A673 (cell line): ENCODE results near the gene PCARE. TPM values are rescaled to one million over a fixed set of nuclear protein-coding genes. Genes with fewer than 3 reads are reported as not detected.

Experiments used
- BruUV-seq: library from RNA; stranded (reverse); fragments of 400-500 nt; replicated peaks from 2 replicates; lab custom pipeline; 2021; lab: Mats Ljungman, UMichigan
- CTCF ChIA-PET: fragments of 300-600 bp; sonication (Branson Sonifier 250); formaldehyde crosslinking; loops from one replicate; lab custom pipeline; 2022; ENCODE audit warnings: antibody characterized with exemption; lab: Charles Lee
- POLR2A ChIA-PET: fragments of 300-600 bp; sonication (Branson Sonifier 250); formaldehyde crosslinking; loops from one replicate; lab custom pipeline; 2022; ENCODE audit warnings: antibody characterized with exemption; ENCODE audit not compliant: low non-redundant PET; lab: Charles Lee
- DNase-seq: peaks from one replicate; pipeline ENCODE4 v3.0.0-alpha.2; 2015; ENCODE audit warnings: low spot score
- H3K27ac ChIP-seq: fragments of 200-600 bp; sonication (generic); 2 replicates; pipeline ENCODE4 v1.5.1; 2016; ENCODE audit warnings: mixed run types, low read depth, mild to moderate bottlenecking, mixed read lengths, antibody characterized with exemption, low read length; ENCODE audit not compliant: poor library complexity, severe bottlenecking
- H3K27me3 ChIP-seq: fragments of 200-600 bp; sonication (generic); replicated peaks from 2 replicates; pipeline ENCODE4 v1.6.1; 2017; ENCODE audit warnings: mixed run types, low read depth, mild to moderate bottlenecking, mixed read lengths, antibody characterized with exemption, low read length; ENCODE audit not compliant: insufficient read depth, poor library complexity
- H3K36me3 ChIP-seq: fragments of 200-600 bp; sonication (generic); 2 replicates; pipeline ENCODE4 v1.6.1; 2016; ENCODE audit warnings: mixed run types, mild to moderate bottlenecking, mixed read lengths, antibody characterized with exemption, low read length; ENCODE audit not compliant: insufficient read depth, poor library complexity, severe bottlenecking
- H3K4me1 ChIP-seq: fragments of 200-600 bp; sonication (generic); 2 replicates; pipeline ENCODE4 v1.6.1; 2017; ENCODE audit warnings: mixed run types, mild to moderate bottlenecking, mixed read lengths, antibody characterized with exemption, low read length; ENCODE audit not compliant: insufficient read depth, poor library complexity, severe bottlenecking
- H3K4me3 ChIP-seq: fragments of 200-600 bp; sonication (generic); 2 replicates; pipeline ENCODE4 v1.5.1; 2016; ENCODE audit warnings: low read depth, mixed run types, mild to moderate bottlenecking, mixed read lengths, low read length; ENCODE audit not compliant: poor library complexity, severe bottlenecking
- H3K9me3 ChIP-seq: fragments of 200-600 bp; sonication (generic); 2 replicates; pipeline ENCODE4 v1.6.1; 2016; ENCODE audit warnings: mixed run types, low read depth, mild to moderate bottlenecking, mixed read lengths, antibody characterized with exemption, low read length; ENCODE audit not compliant: poor library complexity, severe bottlenecking
- EZH2 ChIP-seq: fragments of 200-600 bp; sonication (generic); IDR thresholded peaks from 2 replicates; pipeline ENCODE4 v1.6.1; 2017; ENCODE audit warnings: borderline replicate concordance, low read depth, mild to moderate bottlenecking, mixed read lengths, antibody characterized with exemption, low read length; ENCODE audit not compliant: poor library complexity, severe bottlenecking
- intact Hi-C: fragments of 100-400 bp; cut with micrococcal nuclease; formaldehyde crosslinking; loops from one replicate; pipeline ENCODE4 v1.10.0; 2022; ENCODE audit not compliant: unreplicated experiment
- total RNA-seq: library from RNA; stranded (reverse); gene quantifications from 2 replicates; pipeline ENCODE4 v1.2.3, GENCODE V29; 2021
- TF ChIP-seq, protein P1 (sequence below): fragments of 300-800, 200-600 bp; sonication (generic); conservative IDR thresholded peaks from 2 replicates; pipeline ENCODE4 v1.5.1; 2017; ENCODE audit warnings: low read depth, mild to moderate bottlenecking, antibody characterized with exemption, low read length, moderate library complexity, mixed read lengths

Gene PCARE
- total RNA-seq, 1 experiment from 2014 or later: not detected

- intact Hi-C loops: no loop called here
- ChIA-PET POLR2A (no interaction called here), CTCF (no interaction called here)
- Histone ChIP-seq H3K9me3 (no peaks in the 10 kb centered on the region), H3K4me3 (no peak overlapping the region), H3K4me1 (no peaks in the 10 kb centered on the region), H3K27me3 (no peaks in the 10 kb centered on the region), H3K27ac (no peak overlapping the region), H3K36me3 (no peaks in the 10 kb centered on the region)
- no peak for TF ChIP-seq EZH2
- TF ChIP-seq, protein P1, sequence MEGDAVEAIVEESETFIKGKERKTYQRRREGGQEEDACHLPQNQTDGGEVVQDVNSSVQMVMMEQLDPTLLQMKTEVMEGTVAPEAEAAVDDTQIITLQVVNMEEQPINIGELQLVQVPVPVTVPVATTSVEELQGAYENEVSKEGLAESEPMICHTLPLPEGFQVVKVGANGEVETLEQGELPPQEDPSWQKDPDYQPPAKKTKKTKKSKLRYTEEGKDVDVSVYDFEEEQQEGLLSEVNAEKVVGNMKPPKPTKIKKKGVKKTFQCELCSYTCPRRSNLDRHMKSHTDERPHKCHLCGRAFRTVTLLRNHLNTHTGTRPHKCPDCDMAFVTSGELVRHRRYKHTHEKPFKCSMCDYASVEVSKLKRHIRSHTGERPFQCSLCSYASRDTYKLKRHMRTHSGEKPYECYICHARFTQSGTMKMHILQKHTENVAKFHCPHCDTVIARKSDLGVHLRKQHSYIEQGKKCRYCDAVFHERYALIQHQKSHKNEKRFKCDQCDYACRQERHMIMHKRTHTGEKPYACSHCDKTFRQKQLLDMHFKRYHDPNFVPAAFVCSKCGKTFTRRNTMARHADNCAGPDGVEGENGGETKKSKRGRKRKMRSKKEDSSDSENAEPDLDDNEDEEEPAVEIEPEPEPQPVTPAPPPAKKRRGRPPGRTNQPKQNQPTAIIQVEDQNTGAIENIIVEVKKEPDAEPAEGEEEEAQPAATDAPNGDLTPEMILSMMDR: no peak
- no TSS peak for BruUV-seq
- DNase-seq: no peak
These were observed 28.0 kb downstream of the PCARE start for GRCh38 chr2:29046321-29046720.

GRCh38 chr2:29044459-29044858 lies 29.9 kb downstream of the PCARE start:
- Histone ChIP-seq H3K36me3 (no peaks in the 10 kb centered on the region), H3K4me3 (no peak overlapping the region), H3K9me3 (no peaks in the 10 kb centered on the region), H3K4me1 (no peaks in the 10 kb centered on the region), H3K27ac (no peak overlapping the region), H3K27me3 (no peaks in the 10 kb centered on the region)
- BruUV-seq: no TSS peak
- POLR2A ChIA-PET: no interaction called here
- no peak for DNase-seq
- intact Hi-C loops: no loop called here
- CTCF ChIA-PET: no interaction called here
- TF ChIP-seq EZH2: no peak
- TF ChIP-seq, protein P1: no peak

DNA sequence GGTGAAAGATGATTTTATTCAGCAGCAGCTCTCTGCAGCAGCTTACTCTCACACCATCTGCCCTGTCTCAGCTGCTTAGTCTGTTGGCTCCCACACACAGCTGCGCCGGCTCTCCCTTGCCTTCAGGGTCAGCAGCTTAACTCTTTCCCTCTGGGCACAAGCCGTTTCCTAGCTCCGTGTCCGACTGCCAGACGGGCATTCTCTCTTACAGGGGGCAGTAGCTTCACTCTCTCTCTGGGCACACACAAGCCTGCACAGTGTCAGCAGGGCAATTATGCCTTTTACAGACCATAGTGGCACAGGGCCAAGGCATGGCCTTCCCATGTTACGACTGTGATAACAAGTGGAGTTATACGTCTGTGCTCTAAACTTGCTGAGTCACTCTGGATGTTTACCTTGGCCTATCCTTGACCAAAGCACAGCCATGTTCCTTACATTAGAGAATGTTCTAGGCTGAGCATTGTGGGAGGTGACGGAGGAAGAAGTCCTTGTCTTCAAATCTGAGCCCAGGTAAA lies 31.7 kb downstream of the PCARE start:
- Histone ChIP-seq H3K9me3 (no peaks in the 10 kb centered on the region), H3K4me1 (no peaks in the 10 kb centered on the region), H3K36me3 (no peaks in the 10 kb centered on the region), H3K27me3 (no peaks in the 10 kb centered on the region), H3K4me3 (no peak overlapping the region), H3K27ac (no peak overlapping the region)
- POLR2A ChIA-PET: no interaction called here
- DNase-seq: no peak
- TF ChIP-seq, protein P1: no peak
- no peak for TF ChIP-seq EZH2
- CTCF ChIA-PET: no interaction called here
- intact Hi-C loops: no loop called here
- no TSS peak for BruUV-seq
